K562 (cell line): ENCODE results near the gene PATL2. TPM values are rescaled to one million over a fixed set of nuclear protein-coding genes. Genes with fewer than 3 reads are reported as not detected.

ENCODE experiments used
- ARNT ChIP-seq, 2 experiments: fragments of 450-650 bp; IDR thresholded peaks; 2 replicates each; pipeline ENCODE4 v1.6.1; 2016; ENCODE audit warnings: mild to moderate bottlenecking in 1 of 2
- ASH1L ChIP-seq: fragments of 450-650 bp; IDR thresholded peaks from 2 replicates; pipeline ENCODE4 v1.6.1; 2018; ENCODE audit warnings: borderline replicate concordance, mild to moderate bottlenecking, low read depth; ENCODE audit not compliant: partially characterized antibody
- BACH1 ChIP-seq: fragments of 200-800 bp; sonication (Bioruptor generic); IDR thresholded peaks from 2 replicates; pipeline ENCODE4 v1.6.1; 2016; ENCODE audit warnings: missing genetic modification characterization, missing compliant biosample characterization
- BDP1 ChIP-seq: IDR thresholded peaks from 3 replicates; pipeline ENCODE4 v1.6.1; 2011; ENCODE audit not compliant: insufficient read length, insufficient read depth
- GTF2E2 ChIP-seq: fragments of 200-800 bp; sonication (Bioruptor generic); IDR thresholded peaks from 2 replicates; pipeline ENCODE4 v1.6.1; 2016; ENCODE audit warnings: missing genetic modification characterization, missing compliant biosample characterization
- RAD51 ChIP-seq: fragments of 450-650 bp; IDR thresholded peaks from 2 replicates; pipeline ENCODE4 v1.7.1; 2016; ENCODE audit warnings: low read depth, mild to moderate bottlenecking, borderline replicate concordance
- TSC22D4 ChIP-seq: fragments of 450-650 bp; IDR thresholded peaks from 2 replicates; pipeline ENCODE4 v1.6.1; 2016; ENCODE audit warnings: missing genetic modification characterization, missing biosample characterization, control low read depth
- ZNF146 ChIP-seq: IDR thresholded peaks from one replicate; pipeline ENCODE4 v1.6.1; 2018; ENCODE audit warnings: missing compliant biosample characterization; ENCODE audit not compliant: unreplicated experiment
- ZNF184 ChIP-seq: sonication (generic); formaldehyde crosslinking; IDR thresholded peaks from 2 replicates; pipeline ENCODE4 v1.5.0; 2020; ENCODE audit warnings: missing genetic modification reagents
- ZNF239 ChIP-seq: fragments of 250-450 bp; sonication (Bioruptor Pico); IDR thresholded peaks from 2 replicates; pipeline ENCODE4 v1.4.0; 2020; ENCODE audit warnings: mild to moderate bottlenecking
- ZNF449 ChIP-seq: fragments of 250-450 bp; sonication (Bioruptor Pico); IDR thresholded peaks from 2 replicates; pipeline ENCODE4 v1.8.0; 2022; ENCODE audit warnings: moderate library complexity, mild to moderate bottlenecking, inconsistent platforms
- ZNF561 ChIP-seq: fragments of 450-650 bp; formaldehyde crosslinking; conservative IDR thresholded peaks from 2 replicates; pipeline ENCODE4 v1.4.0; 2020; ENCODE audit warnings: mild to moderate bottlenecking, moderate library complexity
- ZNF609 ChIP-seq: sonication (generic); formaldehyde crosslinking; IDR thresholded peaks from 2 replicates; pipeline ENCODE4 v1.8.1; 2023; ENCODE audit warnings: missing genetic modification reagents, mild to moderate bottlenecking, borderline replicate concordance
- polyA plus RNA-seq, 8 experiments: library from polyadenylated mRNA; depleted of rRNA in 4 of 8; stranded (reverse) in 5 of 8; unstranded in 3 of 8; fragments of >200 nt; fragmentation: Nextera tagmentation in 2 of 8; fragmentation: Illumina TruSeq in 1 of 8; extraction: Ambion mirVana in 2 of 8; extraction: Trizol in 1 of 8; gene quantifications; 2 replicates each; pipeline versions ENCODE4 v1.2.1 to v1.2.3, GENCODE V29; 2011 to 2014; ENCODE audit warnings: inconsistent platforms in 1 of 8, missing spikeins in 1 of 8
- total RNA-seq, 7 experiments: library from RNA; depleted of rRNA in 6 of 7; stranded (reverse); fragments of >200 nt in 6 of 7; fragmentation: Illumina TruSeq in 2 of 7; extraction: Trizol in 2 of 7; gene quantifications; 2 replicates each; pipeline versions ENCODE4 v1.2.1 to v1.2.3, GENCODE V29; 2011 to 2021; ENCODE audit warnings: low replicate concordance in 1 of 7
- TF ChIP-seq, protein P1 (sequence below): sonication (generic); formaldehyde crosslinking; IDR thresholded peaks from 2 replicates; pipeline ENCODE4 v1.8.0; 2022; ENCODE audit warnings: mild to moderate bottlenecking, low read depth, missing genetic modification reagents
- TF ChIP-seq, protein P2 (sequence below): fragments of 450-650 bp; formaldehyde crosslinking; IDR thresholded peaks from 2 replicates; pipeline ENCODE4 v1.4.0; 2020; ENCODE audit warnings: mild to moderate bottlenecking, moderate library complexity

PATL2 gene
- total and polyA plus RNA-seq, 9 of the 15 experiments (the other 6 are each of a cell fraction or from before 2014, with no cell fraction given) = 0.42 to 1.1 (median 0.86) TPM

- TF ChIP-seq ZNF561 (CRISPR knock-in tag) (no peak), GTF2E2 (tag) (peak; percentile 36; the same call in 1 of the 2 replicates), ASH1L (no peak), ZNF184 (no peak), BACH1 (tag) (no peak), ZNF609 (no peak), ZNF239 (CRISPR knock-in tag) (no peak), ZNF449 (CRISPR knock-in tag) (no peak), ZNF146 (no peak), RAD51 (no peak), BDP1 (no peak), ARNT (IDR thresholded peaks at IDR 0.05) (no peak), TSC22D4 (tag) (no peak)
- TF ChIP-seq, protein P1, sequence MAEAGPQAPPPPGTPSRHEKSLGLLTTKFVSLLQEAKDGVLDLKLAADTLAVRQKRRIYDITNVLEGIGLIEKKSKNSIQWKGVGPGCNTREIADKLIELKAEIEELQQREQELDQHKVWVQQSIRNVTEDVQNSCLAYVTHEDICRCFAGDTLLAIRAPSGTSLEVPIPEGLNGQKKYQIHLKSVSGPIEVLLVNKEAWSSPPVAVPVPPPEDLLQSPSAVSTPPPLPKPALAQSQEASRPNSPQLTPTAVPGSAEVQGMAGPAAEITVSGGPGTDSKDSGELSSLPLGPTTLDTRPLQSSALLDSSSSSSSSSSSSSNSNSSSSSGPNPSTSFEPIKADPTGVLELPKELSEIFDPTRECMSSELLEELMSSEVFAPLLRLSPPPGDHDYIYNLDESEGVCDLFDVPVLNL (CRISPR knock-in tag) = no peak
- TF ChIP-seq, protein P2, sequence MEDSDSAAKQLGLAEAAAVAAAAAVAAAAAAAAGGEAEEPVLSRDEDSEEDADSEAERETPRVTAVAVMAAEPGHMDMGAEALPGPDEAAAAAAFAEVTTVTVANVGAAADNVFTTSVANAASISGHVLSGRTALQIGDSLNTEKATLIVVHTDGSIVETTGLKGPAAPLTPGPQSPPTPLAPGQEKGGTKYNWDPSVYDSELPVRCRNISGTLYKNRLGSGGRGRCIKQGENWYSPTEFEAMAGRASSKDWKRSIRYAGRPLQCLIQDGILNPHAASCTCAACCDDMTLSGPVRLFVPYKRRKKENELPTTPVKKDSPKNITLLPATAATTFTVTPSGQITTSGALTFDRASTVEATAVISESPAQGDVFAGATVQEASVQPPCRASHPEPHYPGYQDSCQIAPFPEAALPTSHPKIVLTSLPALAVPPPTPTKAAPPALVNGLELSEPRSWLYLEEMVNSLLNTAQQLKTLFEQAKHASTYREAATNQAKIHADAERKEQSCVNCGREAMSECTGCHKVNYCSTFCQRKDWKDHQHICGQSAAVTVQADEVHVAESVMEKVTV = peak; percentile 62
Observed at GRCh38 chr15:44713006-44713966, 2.2 kb upstream of the PATL2 start (continued).
